Vagina (tissue), 2 donors: ENCODE results near the gene POLD1.

Experiments used
- POLR2A ChIP-seq, 2 donors: fragments of 450-650 bp; IDR thresholded peaks; one replicate each; pipeline ENCODE4 v1.6.1; 2017; ENCODE audit warnings: antibody characterized with exemption in 2 of 2, mild to moderate bottlenecking in 2 of 2, moderate library complexity in 2 of 2
- POLR2AphosphoS5 ChIP-seq, 2 donors: sonication (generic); formaldehyde crosslinking; IDR thresholded peaks; one replicate each; pipeline ENCODE4 v1.9.0; 2017; ENCODE audit warnings: antibody characterized with exemption in 2 of 2, mild to moderate bottlenecking in 2 of 2, low read depth in 1 of 2; ENCODE audit not compliant: insufficient read depth in 1 of 2
- TF ChIP-seq, protein P1 (sequence below), 3 experiments: fragments of 450-650 bp in 2 of 3; fragments of 200-600 bp in 1 of 3; sonication (generic) in 1 of 3; IDR thresholded peaks; one replicate each; pipeline ENCODE4 v1.5.1; 2017 to 2019; ENCODE audit warnings: antibody characterized with exemption in 3 of 3, mild to moderate bottlenecking in 2 of 3, moderate library complexity in 2 of 3

DNA sequence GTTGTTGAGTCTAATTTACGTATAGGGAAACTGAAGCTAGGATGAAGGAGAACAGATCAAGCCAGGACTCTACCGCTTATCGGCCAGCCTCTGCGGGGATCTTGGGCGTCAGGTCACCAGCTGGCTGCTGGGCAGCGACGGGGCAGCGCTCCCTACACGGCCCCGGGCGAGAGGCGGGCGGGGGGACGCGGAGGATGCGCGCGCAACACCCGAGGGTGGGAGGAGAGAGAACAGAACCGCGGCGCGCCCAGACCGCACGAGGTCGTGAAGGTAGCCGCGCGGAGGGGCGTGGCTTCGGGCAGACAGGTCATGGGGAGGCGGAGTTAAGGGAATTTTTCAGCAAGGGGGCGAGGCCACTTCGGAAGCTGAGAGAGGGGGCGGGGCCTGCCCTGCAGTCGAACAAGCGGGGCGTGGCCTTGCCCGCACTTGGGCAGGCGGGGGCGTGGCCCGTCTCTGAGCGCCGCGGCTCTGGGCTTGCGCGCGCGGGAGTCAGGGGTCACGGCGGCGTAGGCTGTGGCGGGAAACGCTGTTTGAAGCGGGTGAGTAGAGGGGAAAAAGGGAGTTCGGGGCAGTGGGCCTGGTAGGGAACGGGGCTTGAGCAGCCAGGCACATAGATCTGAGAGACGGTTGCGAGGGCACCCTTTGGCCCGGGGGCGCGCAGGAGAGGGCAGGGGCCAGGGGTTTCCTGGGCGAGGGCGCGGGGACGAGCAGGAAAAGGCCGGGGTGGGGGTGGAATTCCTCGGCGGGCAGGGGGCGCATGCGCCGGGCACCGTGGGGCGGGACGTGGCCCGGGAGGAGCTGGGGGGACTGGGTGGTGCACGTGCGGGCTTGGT is at the start of gene POLD1:
- TF ChIP-seq, protein P1, sequence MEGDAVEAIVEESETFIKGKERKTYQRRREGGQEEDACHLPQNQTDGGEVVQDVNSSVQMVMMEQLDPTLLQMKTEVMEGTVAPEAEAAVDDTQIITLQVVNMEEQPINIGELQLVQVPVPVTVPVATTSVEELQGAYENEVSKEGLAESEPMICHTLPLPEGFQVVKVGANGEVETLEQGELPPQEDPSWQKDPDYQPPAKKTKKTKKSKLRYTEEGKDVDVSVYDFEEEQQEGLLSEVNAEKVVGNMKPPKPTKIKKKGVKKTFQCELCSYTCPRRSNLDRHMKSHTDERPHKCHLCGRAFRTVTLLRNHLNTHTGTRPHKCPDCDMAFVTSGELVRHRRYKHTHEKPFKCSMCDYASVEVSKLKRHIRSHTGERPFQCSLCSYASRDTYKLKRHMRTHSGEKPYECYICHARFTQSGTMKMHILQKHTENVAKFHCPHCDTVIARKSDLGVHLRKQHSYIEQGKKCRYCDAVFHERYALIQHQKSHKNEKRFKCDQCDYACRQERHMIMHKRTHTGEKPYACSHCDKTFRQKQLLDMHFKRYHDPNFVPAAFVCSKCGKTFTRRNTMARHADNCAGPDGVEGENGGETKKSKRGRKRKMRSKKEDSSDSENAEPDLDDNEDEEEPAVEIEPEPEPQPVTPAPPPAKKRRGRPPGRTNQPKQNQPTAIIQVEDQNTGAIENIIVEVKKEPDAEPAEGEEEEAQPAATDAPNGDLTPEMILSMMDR (IDR thresholded peaks at IDR 0.05): no peak
- TF ChIP-seq POLR2A (IDR thresholded peaks at IDR 0.05) (no peak), POLR2AphosphoS5 (IDR thresholded peaks at IDR 0.05; ENCODE audit: insufficient read depth in 1 of 2, low read depth in 1 of 2) (peak; percentile 78 to 87)
